HG03097 (cell line): ENCODE data around the gene SPTBN4.
"Not testable (repeated sequence)": the region's sequence is repeated elsewhere in the genome, so short reads cannot be mapped to it uniquely, and the experiment has no call there.

ENCODE experiments used
- ATAC-seq: cut with Tn5 transposase; IDR thresholded peaks from one replicate; pipeline ENCODE4 v1.9.1; 2021; ENCODE audit not compliant: unreplicated experiment, low FRiP score

Gene SPTBN4

DNA sequence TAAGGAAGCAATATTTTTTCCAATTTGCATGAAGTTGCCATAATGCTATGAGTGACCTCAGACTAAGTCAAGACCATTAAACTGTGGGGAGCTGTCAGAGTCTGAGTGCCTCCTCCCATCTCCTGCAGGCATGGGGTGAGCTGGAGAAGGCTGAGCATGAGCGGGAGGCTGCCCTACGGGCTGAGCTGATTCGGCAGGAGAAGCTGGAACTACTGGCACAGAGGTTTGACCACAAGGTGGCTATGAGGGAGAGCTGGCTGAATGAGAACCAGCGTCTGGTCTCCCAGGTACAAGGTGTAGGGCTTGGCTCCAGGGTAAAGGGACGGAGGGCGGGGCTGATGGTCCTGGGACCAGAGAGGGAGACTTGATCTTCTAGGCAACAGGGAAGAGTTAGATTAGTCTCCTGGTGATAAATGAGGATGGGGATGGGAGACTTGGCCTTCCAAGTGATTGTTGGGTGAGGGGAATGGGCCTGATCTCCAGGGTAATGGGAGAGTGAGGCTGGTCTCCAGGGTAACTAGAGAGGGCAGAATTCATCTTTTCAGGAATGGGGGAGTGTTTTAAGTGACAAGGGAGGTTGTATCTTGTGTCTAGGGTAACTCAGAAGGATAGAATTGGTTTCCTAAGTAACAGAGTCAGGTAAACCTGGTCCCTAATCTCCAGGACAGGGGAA, 36.0 kb downstream of the SPTBN4 start:
- ATAC-seq, result no peak

DNA sequence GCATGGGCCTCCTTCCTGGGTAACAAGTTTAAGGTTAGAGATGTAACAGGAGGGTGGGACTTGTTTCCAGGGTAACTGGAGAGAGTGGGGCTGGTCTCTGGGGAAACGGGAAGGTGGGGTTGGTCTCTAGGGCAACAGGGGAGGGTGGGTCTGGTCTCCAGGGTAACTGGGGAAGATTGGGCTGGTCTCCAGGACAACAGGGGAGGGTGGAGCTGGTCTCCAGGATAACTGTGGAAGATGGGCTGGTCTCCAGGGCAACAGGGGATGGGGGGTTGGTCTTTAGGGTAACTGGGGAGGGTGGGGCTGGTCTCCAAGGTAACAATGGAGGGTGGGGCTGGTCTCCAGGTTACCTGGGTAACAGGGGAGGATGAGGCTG, 36.5 kb downstream of the SPTBN4 start:
- no peak for ATAC-seq

DNA sequence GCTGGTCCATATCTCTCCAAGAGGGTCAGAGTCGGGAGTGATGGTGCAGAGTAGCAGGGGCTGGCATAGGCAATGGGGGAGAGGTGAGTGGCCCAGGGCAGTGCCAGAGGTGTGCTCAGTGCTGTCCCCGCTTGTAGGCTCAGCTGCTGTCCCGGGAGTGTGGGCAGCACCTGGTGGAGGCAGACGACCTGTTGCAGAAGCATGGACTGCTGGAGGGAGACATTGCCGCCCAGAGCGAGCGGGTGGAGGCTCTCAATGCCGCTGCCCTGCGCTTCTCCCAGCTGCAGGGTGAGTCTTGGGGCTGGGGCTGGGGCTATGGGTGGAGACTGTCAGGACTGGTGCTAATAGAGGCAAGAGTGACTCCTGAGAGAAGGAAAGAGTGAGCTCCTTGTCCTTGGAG, 39.3 kb downstream of the SPTBN4 start:
- no peak for ATAC-seq

DNA sequence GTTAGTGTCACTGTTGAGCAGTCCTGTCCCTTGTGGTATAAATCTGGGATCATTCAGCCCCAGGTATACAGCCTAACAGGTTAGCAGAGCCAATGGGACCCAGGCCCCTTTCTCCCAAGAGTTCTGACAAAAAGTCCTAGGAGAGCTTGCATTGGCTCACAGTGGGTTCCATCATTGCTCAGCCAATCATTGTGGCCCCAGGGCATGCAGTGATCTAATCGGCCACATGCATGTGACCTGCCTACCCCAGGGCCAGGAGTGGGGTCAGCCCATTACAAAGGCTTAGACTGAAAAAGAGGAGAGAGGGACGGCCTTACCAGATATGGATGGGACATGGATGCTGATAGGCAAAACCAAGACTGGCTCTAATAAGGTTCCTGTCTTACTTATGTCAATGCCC, 41.1 kb downstream of the SPTBN4 start:
- ATAC-seq, result no peak

DNA sequence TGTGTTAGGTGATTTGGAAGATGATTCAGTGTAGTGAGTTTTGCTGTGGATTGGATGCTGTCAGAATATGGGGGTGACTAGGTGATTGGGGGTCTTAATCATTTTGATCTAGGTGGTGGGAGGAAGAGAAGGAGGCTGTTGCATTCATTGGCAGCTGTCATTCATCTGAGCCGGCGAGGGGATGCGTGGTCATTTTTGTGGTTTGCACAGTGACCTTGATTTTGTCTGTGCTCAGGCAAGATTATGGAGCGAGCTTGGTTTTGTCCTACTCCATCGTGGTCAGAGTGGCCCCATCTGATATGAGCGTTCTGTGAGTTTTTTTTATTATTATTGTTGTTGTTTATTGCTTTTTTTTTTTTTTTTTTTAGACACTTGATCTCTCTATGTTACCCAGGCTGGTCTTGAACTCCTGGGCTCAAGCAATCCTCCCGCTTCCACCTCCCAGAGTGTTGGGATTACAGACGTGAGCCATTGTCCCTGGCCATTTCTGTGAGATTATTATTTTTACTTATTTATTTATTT, 42.0 kb downstream of the SPTBN4 start:
- ATAC-seq, result no peak

DNA sequence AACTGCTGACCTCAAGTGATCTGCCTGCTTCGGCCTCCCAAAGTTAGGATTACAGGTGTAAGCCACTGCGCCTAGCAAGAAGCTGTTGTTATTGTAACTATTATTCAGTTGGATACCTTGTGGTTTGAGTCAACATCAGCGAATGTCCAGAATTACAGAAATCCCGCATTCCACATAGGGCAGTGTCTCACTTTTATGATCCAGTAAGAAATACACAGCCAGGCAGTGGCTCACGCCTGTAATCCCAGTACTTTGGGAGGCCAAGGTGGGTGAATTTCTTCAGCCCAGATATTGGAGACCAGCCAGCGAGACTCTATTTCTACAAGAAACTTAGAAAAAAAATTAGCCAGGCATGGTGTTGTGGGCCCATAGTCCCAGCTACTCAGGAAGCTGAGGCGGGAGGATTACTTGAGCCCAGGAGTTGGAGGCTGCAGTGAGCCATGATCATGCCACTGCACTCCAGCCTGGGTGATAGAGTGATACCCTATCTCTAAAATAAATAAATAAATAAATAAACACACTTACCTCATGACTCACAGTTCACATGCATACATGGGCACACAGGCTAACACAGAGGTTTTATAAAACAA, 43.8 kb downstream of the SPTBN4 start:
- ATAC-seq, result no peak

DNA sequence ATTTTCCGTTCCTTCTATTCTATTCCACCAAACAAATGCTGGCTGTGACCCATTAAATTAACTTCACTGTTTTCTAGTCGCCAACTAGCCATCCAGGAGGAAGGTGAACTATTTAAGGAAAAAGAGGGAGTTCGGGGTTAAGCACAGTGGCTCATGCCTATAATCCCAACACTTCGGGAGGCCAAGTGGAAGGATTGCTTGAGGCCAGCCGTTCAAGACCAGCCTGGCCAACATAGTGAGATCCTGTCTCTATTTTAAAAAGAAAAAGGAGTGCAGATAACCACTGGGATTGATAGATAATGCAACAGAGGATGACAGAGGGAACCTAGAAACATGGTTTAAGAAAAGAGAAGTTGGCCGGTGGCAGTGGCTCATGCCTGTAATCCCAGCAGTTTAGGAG, 44.7 kb downstream of the SPTBN4 start:
- no peak for ATAC-seq

DNA sequence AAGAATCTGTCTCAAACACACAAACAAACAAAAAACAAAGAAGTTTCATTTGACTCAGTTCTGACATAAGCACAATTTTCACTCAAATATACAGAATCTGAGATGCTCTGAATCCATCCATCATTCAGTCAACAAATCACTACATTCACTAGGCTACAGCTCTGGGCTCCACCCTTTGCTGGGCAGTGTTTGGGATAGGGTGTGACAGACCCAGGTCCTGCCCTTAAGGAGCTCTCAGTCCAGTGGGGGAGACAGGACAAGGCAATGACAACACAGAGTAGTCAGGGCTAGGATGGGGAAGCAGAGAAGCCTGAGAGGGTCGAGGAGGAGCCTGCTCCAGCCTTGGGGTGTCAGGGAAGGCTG, 45.3 kb downstream of the SPTBN4 start:
- ATAC-seq, result no peak

DNA sequence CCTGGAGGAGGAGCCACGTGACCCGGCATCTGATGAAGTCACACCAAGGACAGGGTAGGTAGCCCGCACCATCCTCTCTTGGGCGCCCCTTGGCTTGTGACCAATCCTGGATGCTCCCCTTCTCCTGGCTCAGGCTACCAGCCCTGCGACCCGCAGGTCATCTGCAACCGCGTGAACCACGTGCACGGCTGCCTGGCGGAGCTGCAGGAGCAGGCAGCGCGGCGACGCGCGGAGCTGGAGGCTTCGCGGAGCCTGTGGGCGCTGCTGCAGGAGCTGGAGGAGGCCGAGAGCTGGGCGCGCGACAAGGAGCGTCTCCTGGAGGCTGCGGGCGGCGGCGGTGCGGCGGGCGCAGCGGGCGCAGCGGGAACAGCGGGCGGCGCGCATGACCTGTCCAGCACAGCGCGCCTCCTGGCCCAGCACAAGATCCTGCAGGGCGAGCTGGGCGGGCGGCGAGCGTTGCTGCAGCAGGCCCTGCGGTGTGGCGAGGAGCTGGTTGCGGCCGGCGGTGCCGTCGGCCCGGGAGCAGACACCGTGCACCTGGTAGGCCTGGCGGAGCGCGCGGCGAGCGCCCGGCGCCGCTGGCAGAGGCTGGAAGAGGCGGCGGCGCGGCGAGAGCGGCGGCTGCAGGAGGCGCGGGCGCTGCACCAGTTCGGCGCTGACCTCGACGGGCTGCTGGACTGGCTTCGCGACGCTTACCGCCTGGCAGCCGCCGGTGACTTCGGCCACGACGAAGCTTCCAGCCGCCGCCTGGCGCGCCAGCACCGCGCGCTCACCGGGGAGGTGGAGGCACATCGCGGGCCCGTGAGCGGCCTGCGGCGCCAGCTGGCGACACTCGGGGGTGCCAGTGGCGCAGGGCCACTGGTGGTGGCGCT, 45.9 kb downstream of the SPTBN4 start:
- no peak for ATAC-seq

DNA sequence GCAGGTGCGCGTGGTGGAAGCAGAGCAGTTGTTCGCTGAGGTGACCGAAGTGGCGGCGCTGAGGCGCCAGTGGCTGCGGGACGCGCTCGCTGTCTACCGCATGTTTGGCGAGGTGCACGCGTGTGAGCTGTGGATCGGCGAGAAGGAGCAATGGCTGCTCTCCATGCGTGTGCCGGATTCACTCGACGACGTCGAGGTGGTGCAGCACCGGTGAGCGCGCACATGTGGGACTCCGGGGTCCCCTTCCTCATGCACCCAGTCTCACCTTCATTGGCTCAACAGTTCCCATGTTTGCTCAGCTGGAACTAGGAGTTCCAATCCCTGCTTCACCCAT, 46.5 kb downstream of the SPTBN4 start:
- ATAC-seq, result no peak

DNA sequence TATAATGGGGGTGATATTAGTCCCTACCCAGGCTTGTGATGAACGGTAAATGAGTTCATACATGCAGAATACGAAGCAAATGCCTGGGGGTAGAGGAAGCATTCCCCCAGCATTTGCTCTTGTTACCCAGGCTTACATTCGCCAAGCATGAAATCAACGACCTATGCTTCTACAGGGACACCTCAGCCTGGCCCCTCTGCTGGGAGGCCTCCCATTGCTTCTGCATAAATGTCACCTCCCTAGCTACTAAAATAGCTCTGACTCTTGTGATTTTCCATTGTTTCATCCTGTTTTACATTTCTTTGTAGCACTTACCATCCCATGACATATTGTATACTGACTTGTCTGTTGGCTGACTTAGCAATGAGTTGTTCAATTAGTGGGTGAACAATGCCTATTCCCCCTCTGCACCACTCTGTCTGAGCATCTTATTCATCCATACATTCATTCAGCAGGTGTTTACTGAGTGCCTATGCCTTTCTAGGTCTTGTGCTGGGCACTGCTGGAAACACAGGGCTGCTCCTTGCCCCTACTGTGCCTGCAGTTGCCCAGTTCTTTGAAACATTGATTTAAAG, 47.0 kb downstream of the SPTBN4 start:
- no peak for ATAC-seq

DNA sequence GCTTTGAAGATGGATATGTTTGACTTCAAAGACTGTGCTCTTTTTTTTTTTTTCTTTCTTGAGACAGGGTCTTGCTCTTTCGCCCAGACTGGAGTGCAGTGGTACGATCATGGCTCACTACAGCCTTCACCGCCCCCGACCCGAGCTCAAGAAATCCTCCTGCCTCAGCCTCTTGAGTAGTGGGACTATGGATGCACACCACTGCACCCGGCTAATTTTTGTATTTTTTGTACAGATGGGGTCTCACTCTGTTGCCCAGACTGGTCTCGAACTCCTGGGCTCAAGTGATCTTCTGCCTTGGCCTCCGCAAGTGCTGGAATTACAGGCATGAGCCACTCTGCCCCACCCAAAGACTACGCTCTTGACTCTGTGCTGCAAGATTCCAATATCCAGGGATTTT, 50.4 kb downstream of the SPTBN4 start:
- ATAC-seq, result no peak

DNA sequence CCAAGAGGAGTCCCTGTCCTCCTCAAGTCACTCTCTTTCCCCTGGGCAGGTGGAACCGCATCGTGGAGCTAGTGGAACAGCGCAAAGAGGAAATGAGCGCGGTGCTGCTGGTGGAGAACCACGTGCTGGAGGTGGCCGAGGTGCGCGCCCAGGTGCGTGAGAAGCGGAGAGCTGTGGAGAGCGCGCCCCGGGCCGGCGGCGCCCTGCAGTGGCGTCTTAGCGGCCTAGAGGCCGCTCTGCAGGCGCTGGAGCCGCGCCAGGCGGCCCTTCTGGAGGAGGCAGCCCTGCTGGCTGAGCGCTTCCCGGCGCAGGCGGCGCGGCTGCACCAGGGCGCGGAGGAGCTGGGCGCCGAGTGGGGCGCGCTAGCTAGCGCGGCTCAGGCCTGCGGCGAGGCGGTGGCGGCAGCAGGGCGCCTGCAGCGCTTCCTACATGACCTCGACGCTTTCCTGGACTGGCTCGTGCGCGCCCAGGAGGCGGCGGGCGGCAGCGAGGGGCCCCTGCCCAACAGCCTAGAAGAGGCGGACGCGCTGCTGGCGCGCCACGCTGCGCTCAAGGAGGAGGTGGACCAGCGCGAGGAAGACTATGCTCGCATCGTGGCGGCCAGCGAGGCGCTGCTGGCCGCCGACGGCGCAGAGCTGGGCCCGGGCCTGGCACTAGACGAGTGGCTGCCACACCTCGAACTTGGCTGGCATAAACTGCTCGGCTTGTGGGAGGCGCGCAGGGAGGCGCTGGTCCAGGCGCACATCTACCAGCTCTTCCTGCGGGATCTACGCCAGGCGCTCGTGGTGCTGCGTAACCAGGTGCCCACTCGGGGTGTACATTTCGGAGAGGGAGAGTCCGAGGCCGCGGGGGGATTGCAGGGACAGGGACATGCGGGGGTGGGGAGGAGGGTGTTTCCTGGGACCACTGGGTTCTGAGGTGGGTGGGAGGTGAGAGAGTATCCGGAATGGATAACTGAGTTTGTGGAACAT, 52.8 kb downstream of the SPTBN4 start:
- ATAC-seq, result no peak

DNA sequence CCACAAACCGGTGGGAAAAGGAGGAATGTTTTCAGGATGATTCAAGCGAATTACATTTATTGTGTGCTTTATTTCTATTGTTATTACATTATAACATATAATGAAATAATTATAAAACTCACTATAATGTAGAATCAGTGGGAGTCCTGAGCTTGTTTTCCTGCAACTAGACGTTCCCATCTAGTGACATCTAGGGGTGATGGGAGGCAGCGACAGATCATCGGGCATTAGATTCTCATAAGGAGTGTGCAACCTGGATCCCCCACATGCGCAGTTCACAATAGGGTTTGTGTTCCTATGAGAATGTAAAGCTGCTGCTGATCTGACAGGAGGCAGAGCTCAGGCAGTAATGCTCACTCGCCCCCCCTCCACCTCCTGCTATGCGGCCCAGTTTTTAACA, 54.5 kb downstream of the SPTBN4 start:
- no peak for ATAC-seq

DNA sequence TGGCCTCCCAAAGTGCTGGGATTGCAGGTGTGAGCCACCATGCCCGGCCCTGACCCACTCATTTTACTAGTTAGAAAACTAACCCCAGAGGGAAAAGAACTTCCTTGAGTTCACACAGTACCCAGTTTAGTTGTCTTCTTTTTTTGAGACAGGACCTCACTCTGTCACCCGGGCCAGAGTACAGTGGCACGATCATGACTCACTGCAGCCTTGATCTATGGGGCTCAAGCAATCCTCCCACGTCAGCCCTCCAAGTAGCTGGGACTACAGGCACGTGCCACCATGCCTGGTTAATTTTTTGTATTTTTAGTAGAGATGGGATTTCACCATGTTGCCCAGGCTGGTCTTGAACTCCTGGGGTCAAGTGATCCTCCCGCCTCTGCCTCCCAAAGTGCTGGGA, 55.1 kb downstream of the SPTBN4 start:
- ATAC-seq, result not testable (repeated sequence)

DNA sequence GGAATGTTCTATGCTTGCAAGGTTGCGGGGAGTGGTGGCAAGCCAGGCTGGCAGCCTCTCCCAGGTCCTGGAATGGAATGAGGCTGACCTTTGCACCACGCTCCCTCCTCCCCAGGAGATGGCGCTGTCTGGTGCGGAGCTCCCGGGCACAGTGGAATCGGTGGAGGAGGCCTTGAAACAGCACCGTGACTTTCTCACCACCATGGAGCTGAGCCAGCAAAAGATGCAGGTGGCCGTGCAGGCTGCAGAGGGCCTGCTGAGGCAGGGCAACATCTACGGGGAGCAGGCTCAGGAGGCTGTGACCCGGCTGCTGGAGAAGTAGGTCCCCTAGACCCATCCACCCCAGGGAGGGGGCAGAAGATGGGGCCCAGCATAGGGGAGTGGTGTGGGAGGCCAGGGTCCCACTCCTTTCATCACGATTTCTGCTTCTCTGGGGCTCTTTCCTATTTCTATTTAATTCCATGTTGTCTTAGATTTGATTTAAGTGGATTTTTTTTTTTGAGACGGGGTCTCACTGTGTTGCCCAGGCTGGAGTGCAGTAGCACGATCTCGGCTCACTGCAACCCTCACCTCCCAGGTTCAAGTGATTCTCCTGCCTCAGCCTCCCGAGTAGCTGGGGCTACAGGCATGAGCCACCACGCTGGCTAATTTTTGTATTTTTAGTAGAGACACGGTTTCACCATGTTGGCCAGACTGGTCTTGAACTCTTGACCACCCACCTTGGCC, 56.7 kb downstream of the SPTBN4 start:
- no peak for ATAC-seq

DNA sequence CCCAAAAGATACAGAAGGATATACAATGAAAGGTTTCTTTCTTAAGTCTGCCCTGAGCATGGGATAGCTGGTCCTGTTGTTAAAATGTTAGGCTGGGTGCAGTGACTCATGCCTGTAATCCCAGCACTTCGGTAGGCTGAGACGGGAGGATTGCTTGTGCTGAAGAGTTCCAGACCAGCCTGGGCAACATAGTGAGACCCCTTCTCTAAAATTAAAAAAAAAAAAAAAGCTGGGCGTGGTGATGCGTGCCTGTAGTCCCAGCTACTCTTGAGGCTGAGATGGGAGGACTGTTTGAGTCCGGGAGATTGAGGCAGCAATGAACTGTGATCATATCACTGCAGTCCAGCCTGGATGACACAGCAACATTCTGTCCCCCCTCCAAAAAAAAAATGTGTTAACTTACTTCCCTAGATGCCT, 57.3 kb downstream of the SPTBN4 start:
- no peak for ATAC-seq

DNA sequence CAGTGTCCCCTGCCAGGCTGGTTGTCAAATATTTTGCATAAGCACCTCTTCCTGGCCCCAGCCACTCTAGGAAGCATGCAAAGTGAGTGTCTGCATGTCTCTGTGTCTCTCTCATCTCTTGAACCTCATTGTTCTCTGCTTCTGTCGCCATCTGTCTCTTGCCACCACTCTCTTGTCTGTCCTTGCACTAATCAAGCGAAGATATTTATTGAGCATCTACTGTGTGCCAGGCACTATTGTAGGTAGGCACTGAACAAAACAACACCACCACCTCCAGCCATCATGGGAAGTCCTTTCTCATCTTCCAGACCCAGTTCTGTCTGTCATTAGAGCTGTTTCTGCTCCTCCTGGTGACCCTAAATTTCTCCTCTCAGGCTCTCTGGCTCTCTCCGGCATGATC, 57.9 kb downstream of the SPTBN4 start:
- ATAC-seq, result no peak

DNA sequence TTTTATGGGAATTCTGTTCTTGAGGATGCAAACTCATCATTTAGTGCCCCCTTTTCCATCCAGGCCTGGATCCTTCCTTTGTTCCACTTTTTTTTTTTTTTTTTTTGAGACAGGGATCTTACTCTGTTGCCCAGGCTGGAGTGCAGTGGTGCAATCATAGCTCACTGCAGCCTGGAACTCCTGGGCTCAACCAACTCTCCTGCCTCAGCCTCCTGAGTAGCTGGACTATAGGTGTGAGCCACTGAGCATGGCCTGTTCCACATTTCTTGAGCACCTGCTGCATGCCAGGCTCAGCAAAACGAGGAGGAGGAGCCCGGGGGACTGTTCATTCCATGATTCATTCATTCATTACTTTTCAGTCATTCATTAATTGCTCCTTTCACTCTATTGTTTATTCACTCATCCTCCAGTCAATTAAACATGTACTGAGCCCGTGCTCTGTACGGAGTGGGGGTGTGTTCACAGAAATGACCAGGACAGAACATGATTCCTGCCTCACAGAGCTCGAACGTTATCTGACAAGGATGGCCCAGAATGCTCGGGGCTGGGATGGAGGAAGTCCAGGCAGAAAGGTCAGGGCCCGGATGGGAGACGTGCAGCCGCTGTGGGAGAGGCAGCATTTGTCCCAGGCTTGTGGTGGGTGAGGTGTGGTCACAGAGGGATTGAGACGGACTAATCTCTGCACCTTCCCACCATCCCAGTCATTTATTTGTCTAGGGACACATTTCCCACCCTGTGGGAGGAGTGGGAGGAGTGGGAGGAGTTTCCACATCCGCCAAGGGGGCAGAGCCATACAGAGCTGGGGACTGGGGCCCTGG, 58.6 kb downstream of the SPTBN4 start:
- ATAC-seq, result no peak
